ENCODE measurements around the gene DNAI7. TPM values are rescaled to one million over a fixed set of nuclear protein-coding genes. Genes with fewer than 3 reads are reported as not detected.

The DNAI7 gene
- polyA plus RNA-seq, 1 donor from 2014 or later = not detected

GRCh38 chr12:25194722-25195055 is 271 bp downstream of the DNAI7 start:
- Mint-ChIP-seq H3K27me3 (no peaks in the 10 kb centered on the region), H3K36me3 (no peaks in the 10 kb centered on the region), H3K4me3 (peak overlapping the region; percentile 98 to 99 (median 99)), H3K27ac (peak overlapping the region; percentile 97 to 99 (median 98)), H3K4me1 (peaks cover 17 to 28% (median 20%) of the 10 kb centered on the region in 3 donors), H3K9me3 (no peaks in the 10 kb centered on the region)

- Mint-ChIP-seq H3K4me1 (peaks cover 17 to 28% (median 20%) of the 10 kb centered on the region in 3 donors), H3K27ac (peak overlapping the region; percentile 97 to 99 (median 98)), H3K36me3 (no peaks in the 10 kb centered on the region), H3K9me3 (no peaks in the 10 kb centered on the region), H3K4me3 (peak overlapping the region; percentile 98 to 99 (median 99)), H3K27me3 (no peaks in the 10 kb centered on the region)
Observed at GRCh38 chr12:25194214-25194613, 746 bp downstream of the DNAI7 start.

GRCh38 chr12:25190793-25191192 is 4.2 kb downstream of the DNAI7 start:
- Mint-ChIP-seq H3K9me3 (no peaks in the 10 kb centered on the region), H3K27me3 (no peaks in the 10 kb centered on the region), H3K27ac (no peak overlapping the region), H3K4me1 (peaks cover 17 to 27% (median 18%) of the 10 kb centered on the region in 3 donors), H3K36me3 (no peaks in the 10 kb centered on the region), H3K4me3 (no peak overlapping the region)

- no peaks in the 10 kb centered on the region for H3K36me3 Mint-ChIP-seq
- no peaks in the 10 kb centered on the region for H3K27me3 Mint-ChIP-seq
- H3K4me3 Mint-ChIP-seq = no peak overlapping the region
- H3K4me1 Mint-ChIP-seq = peaks cover 9 to 15% (median 12%) of the 10 kb centered on the region in 3 donors
- no peak overlapping the region for H3K27ac Mint-ChIP-seq
- no peaks in the 10 kb centered on the region for H3K9me3 Mint-ChIP-seq
Observed at GRCh38 chr12:25189656-25190055, 5.3 kb downstream of the DNAI7 start.

GRCh38 chr12:25187781-25188180 is 7.2 kb downstream of the DNAI7 start:
- Mint-ChIP-seq H3K4me1 (peaks cover 9 to 10% (median 9%) of the 10 kb centered on the region in 3 donors), H3K36me3 (no peaks in the 10 kb centered on the region), H3K27ac (no peak overlapping the region), H3K4me3 (no peak overlapping the region), H3K9me3 (no peaks in the 10 kb centered on the region), H3K27me3 (no peaks in the 10 kb centered on the region)

GRCh38 chr12:25186788-25187402 is 8.1 kb downstream of the DNAI7 start:
- Mint-ChIP-seq H3K4me3 (peak overlapping the region; percentile 17 to 96 (median 86)), H3K9me3 (no peaks in the 10 kb centered on the region), H3K36me3 (no peaks in the 10 kb centered on the region), H3K27me3 (no peaks in the 10 kb centered on the region), H3K4me1 (peaks cover 9 to 10% (median 9%) of the 10 kb centered on the region in 3 donors), H3K27ac (peak overlapping the region in 1 of 3 donors; percentile 32)

GRCh38 chr12:25186038-25186787 is 8.7 kb downstream of the DNAI7 start:
- Mint-ChIP-seq H3K36me3 (no peaks in the 10 kb centered on the region), H3K27me3 (no peaks in the 10 kb centered on the region), H3K4me3 (peak overlapping the region; percentile 17 to 96 (median 86)), H3K4me1 (peaks cover 9 to 10% (median 9%) of the 10 kb centered on the region in 3 donors), H3K27ac (peak overlapping the region in 1 of 3 donors; percentile 32), H3K9me3 (no peaks in the 10 kb centered on the region)

- peaks cover 0 to 4% (median 0%) of the 10 kb centered on the region in 3 donors for H3K9me3 Mint-ChIP-seq
- no peak overlapping the region for H3K27ac Mint-ChIP-seq
- no peaks in the 10 kb centered on the region for H3K27me3 Mint-ChIP-seq
- H3K36me3 Mint-ChIP-seq = no peaks in the 10 kb centered on the region
- no peak overlapping the region for H3K4me3 Mint-ChIP-seq
- peaks cover 9 to 10% (median 9%) of the 10 kb centered on the region in 3 donors for H3K4me1 Mint-ChIP-seq
Observed at GRCh38 chr12:25184132-25184531, 10.8 kb downstream of the DNAI7 start.

- Mint-ChIP-seq H3K4me1 (peaks cover 9 to 10% (median 9%) of the 10 kb centered on the region in 3 donors), H3K27me3 (no peaks in the 10 kb centered on the region), H3K4me3 (no peak overlapping the region), H3K9me3 (peaks cover 0 to 4% (median 0%) of the 10 kb centered on the region in 3 donors), H3K27ac (no peak overlapping the region), H3K36me3 (no peaks in the 10 kb centered on the region)
Observed at GRCh38 chr12:25182765-25183164, 12.2 kb downstream of the DNAI7 start.

- Mint-ChIP-seq H3K27ac (no peak overlapping the region), H3K36me3 (no peaks in the 10 kb centered on the region), H3K9me3 (no peaks in the 10 kb centered on the region), H3K27me3 (no peaks in the 10 kb centered on the region), H3K4me3 (no peak overlapping the region), H3K4me1 (peaks cover 10 to 17% (median 15%) of the 10 kb centered on the region in 3 donors)
Observed at GRCh38 chr12:25162866-25163265, 32.1 kb downstream of the DNAI7 start.

GRCh38 chr12:25156061-25156460 is 38.9 kb downstream of the DNAI7 start:
- Mint-ChIP-seq H3K9me3 (peaks cover 0 to 3% (median 0%) of the 10 kb centered on the region in 3 donors), H3K27ac (peak overlapping the region in 2 of 3 donors; percentile 43 to 90), H3K4me1 (peaks cover 28 to 34% (median 32%) of the 10 kb centered on the region in 3 donors), H3K27me3 (no peaks in the 10 kb centered on the region), H3K4me3 (peak overlapping the region in 2 of 4 donors; percentile 34 to 85), H3K36me3 (no peaks in the 10 kb centered on the region)

- no peaks in the 10 kb centered on the region for H3K27me3 Mint-ChIP-seq
- H3K4me3 Mint-ChIP-seq = peak overlapping the region; percentile 31 to 89 (median 86)
- H3K4me1 Mint-ChIP-seq = peaks cover 25 to 30% (median 28%) of the 10 kb centered on the region in 3 donors
- peak overlapping the region; percentile 43 to 95 (median 90) for H3K27ac Mint-ChIP-seq
- H3K9me3 Mint-ChIP-seq = peaks cover 0 to 3% (median 0%) of the 10 kb centered on the region in 3 donors
- H3K36me3 Mint-ChIP-seq = no peaks in the 10 kb centered on the region
Observed at GRCh38 chr12:25155022-25155576, 39.9 kb downstream of the DNAI7 start.

GRCh38 chr12:25152055-25152454 is 42.9 kb downstream of the DNAI7 start:
- H3K9me3 Mint-ChIP-seq = no peaks in the 10 kb centered on the region
- H3K27me3 Mint-ChIP-seq = no peaks in the 10 kb centered on the region
- H3K4me1 Mint-ChIP-seq = peaks cover 11 to 20% (median 12%) of the 10 kb centered on the region in 3 donors
- no peaks in the 10 kb centered on the region for H3K36me3 Mint-ChIP-seq
- no peak overlapping the region for H3K27ac Mint-ChIP-seq
- no peak overlapping the region for H3K4me3 Mint-ChIP-seq

- no peak overlapping the region for H3K4me3 Mint-ChIP-seq
- H3K9me3 Mint-ChIP-seq = peaks cover 0 to 2% (median 0%) of the 10 kb centered on the region in 3 donors
- H3K27me3 Mint-ChIP-seq = no peaks in the 10 kb centered on the region
- H3K4me1 Mint-ChIP-seq = peaks cover 9 to 18% (median 11%) of the 10 kb centered on the region in 3 donors
- no peak overlapping the region for H3K27ac Mint-ChIP-seq
- H3K36me3 Mint-ChIP-seq = no peaks in the 10 kb centered on the region
Observed at GRCh38 chr12:25151476-25151875, 43.5 kb downstream of the DNAI7 start.

- H3K4me3 Mint-ChIP-seq = no peak overlapping the region
- H3K36me3 Mint-ChIP-seq = no peaks in the 10 kb centered on the region
- H3K4me1 Mint-ChIP-seq = peaks cover 0 to under 1% (median 0%) of the 10 kb centered on the region in 3 donors
- no peak overlapping the region for H3K27ac Mint-ChIP-seq
- H3K27me3 Mint-ChIP-seq = no peaks in the 10 kb centered on the region
- peaks cover 0 to 2% (median 0%) of the 10 kb centered on the region in 3 donors for H3K9me3 Mint-ChIP-seq
Observed at GRCh38 chr12:25146686-25147085, 48.3 kb downstream of the DNAI7 start.
